GM12878 (cell line): ENCODE measurements around the gene IGF2R.

Experiments used
- BACH1 ChIP-seq: fragments of 450-650 bp; IDR thresholded peaks from 2 replicates; pipeline ENCODE4 v1.6.1; 2017; ENCODE audit warnings: mild to moderate bottlenecking, borderline replicate concordance
- BCL3 ChIP-seq: IDR thresholded peaks from 2 replicates; pipeline ENCODE4 v1.6.1; 2011; ENCODE audit warnings: borderline replicate concordance, low read depth, mild to moderate bottlenecking, moderate library complexity, low read length; ENCODE audit not compliant: insufficient read depth, poor library complexity, severe bottlenecking
- EP300 ChIP-seq, 2 experiments: fragments of 150-350 bp in 1 of 2; IDR thresholded peaks; 2 replicates each; pipeline ENCODE4 v1.6.1; 2011 to 2012; ENCODE audit warnings: low read depth in 2 of 2, low read length in 2 of 2, borderline replicate concordance in 1 of 2, improper control_type of control experiment in 1 of 2, inconsistent platforms in 1 of 2; ENCODE audit not compliant: control insufficient read depth in 1 of 2
- ETV6 ChIP-seq, 2 experiments: fragments of 450-650 bp in 1 of 2; IDR thresholded peaks in 1 of 2; conservative IDR thresholded peaks in 1 of 2; 2 replicates each; pipeline ENCODE4 v1.6.1; 2014; ENCODE audit warnings: antibody characterized with exemption in 1 of 2, borderline replicate concordance in 1 of 2, low read depth in 1 of 2, mild to moderate bottlenecking in 1 of 2, moderate library complexity in 1 of 2
- EZH2 ChIP-seq: IDR thresholded peaks from 2 replicates; pipeline ENCODE4 v1.6.1; 2012; ENCODE audit warnings: low read depth, mild to moderate bottlenecking, control low read depth, inconsistent platforms, low read length, borderline replicate concordance; ENCODE audit not compliant: control insufficient read depth
- FOS ChIP-seq: IDR thresholded peaks from 3 replicates; pipeline ENCODE4 v1.6.1; 2011; ENCODE audit warnings: borderline replicate concordance; ENCODE audit not compliant: insufficient read length; ENCODE audit errors: extremely low read depth
- FOXK2 ChIP-seq: fragments of 450-650 bp; IDR thresholded peaks from 2 replicates; pipeline ENCODE4 v1.6.1; 2017; ENCODE audit warnings: mild to moderate bottlenecking, moderate library complexity
- POLR2A ChIP-seq: IDR thresholded peaks from 2 replicates; pipeline ENCODE4 v1.6.1; 2011; ENCODE audit warnings: low read depth, mild to moderate bottlenecking, low read length
- SREBF2 ChIP-seq: IDR thresholded peaks from 2 replicates; pipeline ENCODE4 v1.6.1; 2012; ENCODE audit warnings: mild to moderate bottlenecking, low read length
- ZBTB33 ChIP-seq: fragments of 450-650 bp; IDR thresholded peaks from 2 replicates; pipeline ENCODE4 v1.6.1; 2017; ENCODE audit warnings: mild to moderate bottlenecking
- TF ChIP-seq, protein P1 (sequence below), 3 experiments: IDR thresholded peaks in 2 of 3; conservative IDR thresholded peaks in 1 of 3; 2 replicates each; pipeline ENCODE4 v1.5.1; 2011; ENCODE audit warnings: low read depth in 3 of 3, low read length in 3 of 3, mild to moderate bottlenecking in 3 of 3, control low read depth in 2 of 3, moderate library complexity in 2 of 3, inconsistent platforms in 1 of 3, mixed read lengths in 1 of 3; ENCODE audit not compliant: control insufficient read depth in 2 of 3, insufficient read depth in 1 of 3; ENCODE audit errors: extremely low read depth in 1 of 3
- TF ChIP-seq, protein P2 (sequence below): IDR thresholded peaks from 2 replicates; pipeline ENCODE4 v1.6.1; 2012; ENCODE audit warnings: mild to moderate bottlenecking, low read depth, low read length

GRCh38 chr6:160156842-160157241 is 188.0 kb downstream of the IGF2R start:
- TF ChIP-seq EP300 (IDR thresholded peaks at IDR 0.05; ENCODE audit: borderline replicate concordance in 1 of 2, control insufficient read depth in 1 of 2, low read depth in 2 of 2, low read length in 2 of 2) (no peak), ETV6 (conservative IDR thresholded peaks at IDR 0.05 in 1 of 2, IDR thresholded peaks at IDR 0.05 in 1 of 2; ENCODE audit: borderline replicate concordance in 1 of 2, low read depth in 1 of 2) (no peak), BACH1 (no peak), POLR2A (no peak), EZH2 (no peak), SREBF2 (no peak), FOXK2 (no peak), BCL3 (no peak), ZBTB33 (no peak), FOS (no peak)
- TF ChIP-seq, protein P1, sequence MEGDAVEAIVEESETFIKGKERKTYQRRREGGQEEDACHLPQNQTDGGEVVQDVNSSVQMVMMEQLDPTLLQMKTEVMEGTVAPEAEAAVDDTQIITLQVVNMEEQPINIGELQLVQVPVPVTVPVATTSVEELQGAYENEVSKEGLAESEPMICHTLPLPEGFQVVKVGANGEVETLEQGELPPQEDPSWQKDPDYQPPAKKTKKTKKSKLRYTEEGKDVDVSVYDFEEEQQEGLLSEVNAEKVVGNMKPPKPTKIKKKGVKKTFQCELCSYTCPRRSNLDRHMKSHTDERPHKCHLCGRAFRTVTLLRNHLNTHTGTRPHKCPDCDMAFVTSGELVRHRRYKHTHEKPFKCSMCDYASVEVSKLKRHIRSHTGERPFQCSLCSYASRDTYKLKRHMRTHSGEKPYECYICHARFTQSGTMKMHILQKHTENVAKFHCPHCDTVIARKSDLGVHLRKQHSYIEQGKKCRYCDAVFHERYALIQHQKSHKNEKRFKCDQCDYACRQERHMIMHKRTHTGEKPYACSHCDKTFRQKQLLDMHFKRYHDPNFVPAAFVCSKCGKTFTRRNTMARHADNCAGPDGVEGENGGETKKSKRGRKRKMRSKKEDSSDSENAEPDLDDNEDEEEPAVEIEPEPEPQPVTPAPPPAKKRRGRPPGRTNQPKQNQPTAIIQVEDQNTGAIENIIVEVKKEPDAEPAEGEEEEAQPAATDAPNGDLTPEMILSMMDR (IDR thresholded peaks at IDR 0.05 in 2 of 3, conservative IDR thresholded peaks at IDR 0.05 in 1 of 3; ENCODE audit: control insufficient read depth in 2 of 3, extremely low read depth in 1 of 3, insufficient read depth in 1 of 3, low read depth in 3 of 3, low read length in 3 of 3): no peak
- TF ChIP-seq, protein P2, sequence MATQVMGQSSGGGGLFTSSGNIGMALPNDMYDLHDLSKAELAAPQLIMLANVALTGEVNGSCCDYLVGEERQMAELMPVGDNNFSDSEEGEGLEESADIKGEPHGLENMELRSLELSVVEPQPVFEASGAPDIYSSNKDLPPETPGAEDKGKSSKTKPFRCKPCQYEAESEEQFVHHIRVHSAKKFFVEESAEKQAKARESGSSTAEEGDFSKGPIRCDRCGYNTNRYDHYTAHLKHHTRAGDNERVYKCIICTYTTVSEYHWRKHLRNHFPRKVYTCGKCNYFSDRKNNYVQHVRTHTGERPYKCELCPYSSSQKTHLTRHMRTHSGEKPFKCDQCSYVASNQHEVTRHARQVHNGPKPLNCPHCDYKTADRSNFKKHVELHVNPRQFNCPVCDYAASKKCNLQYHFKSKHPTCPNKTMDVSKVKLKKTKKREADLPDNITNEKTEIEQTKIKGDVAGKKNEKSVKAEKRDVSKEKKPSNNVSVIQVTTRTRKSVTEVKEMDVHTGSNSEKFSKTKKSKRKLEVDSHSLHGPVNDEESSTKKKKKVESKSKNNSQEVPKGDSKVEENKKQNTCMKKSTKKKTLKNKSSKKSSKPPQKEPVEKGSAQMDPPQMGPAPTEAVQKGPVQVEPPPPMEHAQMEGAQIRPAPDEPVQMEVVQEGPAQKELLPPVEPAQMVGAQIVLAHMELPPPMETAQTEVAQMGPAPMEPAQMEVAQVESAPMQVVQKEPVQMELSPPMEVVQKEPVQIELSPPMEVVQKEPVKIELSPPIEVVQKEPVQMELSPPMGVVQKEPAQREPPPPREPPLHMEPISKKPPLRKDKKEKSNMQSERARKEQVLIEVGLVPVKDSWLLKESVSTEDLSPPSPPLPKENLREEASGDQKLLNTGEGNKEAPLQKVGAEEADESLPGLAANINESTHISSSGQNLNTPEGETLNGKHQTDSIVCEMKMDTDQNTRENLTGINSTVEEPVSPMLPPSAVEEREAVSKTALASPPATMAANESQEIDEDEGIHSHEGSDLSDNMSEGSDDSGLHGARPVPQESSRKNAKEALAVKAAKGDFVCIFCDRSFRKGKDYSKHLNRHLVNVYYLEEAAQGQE: no peak
